A673 (cell line): Measurements from ENCODE around the gene EFHD2. TPM values are rescaled to one million over a fixed set of nuclear protein-coding genes. Genes with fewer than 3 reads are reported as not detected.

Experiments
- BruUV-seq: library from RNA; stranded (reverse); fragments of 400-500 nt; replicated peaks from 2 replicates; lab custom pipeline; 2021; lab: Mats Ljungman, UMichigan
- CTCF ChIA-PET: fragments of 300-600 bp; sonication (Branson Sonifier 250); formaldehyde crosslinking; loops from one replicate; lab custom pipeline; 2022; ENCODE audit warnings: antibody characterized with exemption; lab: Charles Lee
- POLR2A ChIA-PET: fragments of 300-600 bp; sonication (Branson Sonifier 250); formaldehyde crosslinking; loops from one replicate; lab custom pipeline; 2022; ENCODE audit warnings: antibody characterized with exemption; ENCODE audit not compliant: low non-redundant PET; lab: Charles Lee
- DNase-seq: peaks from one replicate; pipeline ENCODE4 v3.0.0-alpha.2; 2015; ENCODE audit warnings: low spot score
- H3K27ac ChIP-seq: fragments of 200-600 bp; sonication (generic); 2 replicates; pipeline ENCODE4 v1.5.1; 2016; ENCODE audit warnings: mixed run types, low read depth, mild to moderate bottlenecking, mixed read lengths, antibody characterized with exemption, low read length; ENCODE audit not compliant: poor library complexity, severe bottlenecking
- H3K27me3 ChIP-seq: fragments of 200-600 bp; sonication (generic); replicated peaks from 2 replicates; pipeline ENCODE4 v1.6.1; 2017; ENCODE audit warnings: mixed run types, low read depth, mild to moderate bottlenecking, mixed read lengths, antibody characterized with exemption, low read length; ENCODE audit not compliant: insufficient read depth, poor library complexity
- H3K36me3 ChIP-seq: fragments of 200-600 bp; sonication (generic); 2 replicates; pipeline ENCODE4 v1.6.1; 2016; ENCODE audit warnings: mixed run types, mild to moderate bottlenecking, mixed read lengths, antibody characterized with exemption, low read length; ENCODE audit not compliant: insufficient read depth, poor library complexity, severe bottlenecking
- H3K4me1 ChIP-seq: fragments of 200-600 bp; sonication (generic); 2 replicates; pipeline ENCODE4 v1.6.1; 2017; ENCODE audit warnings: mixed run types, mild to moderate bottlenecking, mixed read lengths, antibody characterized with exemption, low read length; ENCODE audit not compliant: insufficient read depth, poor library complexity, severe bottlenecking
- H3K4me3 ChIP-seq: fragments of 200-600 bp; sonication (generic); 2 replicates; pipeline ENCODE4 v1.5.1; 2016; ENCODE audit warnings: low read depth, mixed run types, mild to moderate bottlenecking, mixed read lengths, low read length; ENCODE audit not compliant: poor library complexity, severe bottlenecking
- H3K9me3 ChIP-seq: fragments of 200-600 bp; sonication (generic); 2 replicates; pipeline ENCODE4 v1.6.1; 2016; ENCODE audit warnings: mixed run types, low read depth, mild to moderate bottlenecking, mixed read lengths, antibody characterized with exemption, low read length; ENCODE audit not compliant: poor library complexity, severe bottlenecking
- EZH2 ChIP-seq: fragments of 200-600 bp; sonication (generic); IDR thresholded peaks from 2 replicates; pipeline ENCODE4 v1.6.1; 2017; ENCODE audit warnings: borderline replicate concordance, low read depth, mild to moderate bottlenecking, mixed read lengths, antibody characterized with exemption, low read length; ENCODE audit not compliant: poor library complexity, severe bottlenecking
- intact Hi-C: fragments of 100-400 bp; cut with micrococcal nuclease; formaldehyde crosslinking; loops from one replicate; pipeline ENCODE4 v1.10.0; 2022; ENCODE audit not compliant: unreplicated experiment
- total RNA-seq: library from RNA; stranded (reverse); gene quantifications from 2 replicates; pipeline ENCODE4 v1.2.3, GENCODE V29; 2021
- TF ChIP-seq, protein P1 (sequence below): fragments of 300-800, 200-600 bp; sonication (generic); conservative IDR thresholded peaks from 2 replicates; pipeline ENCODE4 v1.5.1; 2017; ENCODE audit warnings: low read depth, mild to moderate bottlenecking, antibody characterized with exemption, low read length, moderate library complexity, mixed read lengths

The EFHD2 gene
- total RNA-seq, 1 experiment from 2014 or later, result 32.5 TPM

DNA sequence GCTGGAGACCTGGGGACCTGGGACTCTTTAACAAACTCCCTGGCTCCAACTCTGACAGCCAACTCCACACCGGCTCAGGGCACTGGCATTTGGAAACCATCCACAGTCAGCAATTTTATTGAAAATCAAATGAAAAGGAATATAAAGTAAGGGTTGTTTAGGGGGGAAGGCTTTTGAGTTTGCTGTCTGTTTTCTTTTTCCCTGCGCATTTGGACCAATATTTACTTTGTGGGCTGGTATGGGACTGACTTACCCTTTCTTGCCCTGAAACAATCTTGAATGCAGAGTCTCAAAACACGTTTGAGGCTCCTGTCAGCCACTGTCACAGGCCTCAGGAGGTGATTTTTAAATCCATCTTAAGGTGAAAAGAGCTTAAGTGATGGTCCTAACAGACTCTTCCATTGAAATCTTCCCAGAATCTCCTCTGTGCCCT is 15.4 kb upstream of the EFHD2 start:
- no peaks in the 10 kb centered on the region for H3K36me3 ChIP-seq
- CTCF ChIA-PET, result no interaction called here
- H3K27me3 ChIP-seq, result no peaks in the 10 kb centered on the region
- H3K4me1 ChIP-seq, result no peaks in the 10 kb centered on the region
- BruUV-seq, result no TSS peak
- POLR2A ChIA-PET, result no interaction called here
- peaks cover under 1% of the 10 kb centered on the region for H3K9me3 ChIP-seq
- TF ChIP-seq, protein P1, sequence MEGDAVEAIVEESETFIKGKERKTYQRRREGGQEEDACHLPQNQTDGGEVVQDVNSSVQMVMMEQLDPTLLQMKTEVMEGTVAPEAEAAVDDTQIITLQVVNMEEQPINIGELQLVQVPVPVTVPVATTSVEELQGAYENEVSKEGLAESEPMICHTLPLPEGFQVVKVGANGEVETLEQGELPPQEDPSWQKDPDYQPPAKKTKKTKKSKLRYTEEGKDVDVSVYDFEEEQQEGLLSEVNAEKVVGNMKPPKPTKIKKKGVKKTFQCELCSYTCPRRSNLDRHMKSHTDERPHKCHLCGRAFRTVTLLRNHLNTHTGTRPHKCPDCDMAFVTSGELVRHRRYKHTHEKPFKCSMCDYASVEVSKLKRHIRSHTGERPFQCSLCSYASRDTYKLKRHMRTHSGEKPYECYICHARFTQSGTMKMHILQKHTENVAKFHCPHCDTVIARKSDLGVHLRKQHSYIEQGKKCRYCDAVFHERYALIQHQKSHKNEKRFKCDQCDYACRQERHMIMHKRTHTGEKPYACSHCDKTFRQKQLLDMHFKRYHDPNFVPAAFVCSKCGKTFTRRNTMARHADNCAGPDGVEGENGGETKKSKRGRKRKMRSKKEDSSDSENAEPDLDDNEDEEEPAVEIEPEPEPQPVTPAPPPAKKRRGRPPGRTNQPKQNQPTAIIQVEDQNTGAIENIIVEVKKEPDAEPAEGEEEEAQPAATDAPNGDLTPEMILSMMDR, result no peak
- TF ChIP-seq EZH2, result no peak
- intact Hi-C loops, result no loop called here
- DNase-seq, result no peak
- no peak overlapping the region for H3K27ac ChIP-seq
- H3K4me3 ChIP-seq, result no peak overlapping the region

DNA sequence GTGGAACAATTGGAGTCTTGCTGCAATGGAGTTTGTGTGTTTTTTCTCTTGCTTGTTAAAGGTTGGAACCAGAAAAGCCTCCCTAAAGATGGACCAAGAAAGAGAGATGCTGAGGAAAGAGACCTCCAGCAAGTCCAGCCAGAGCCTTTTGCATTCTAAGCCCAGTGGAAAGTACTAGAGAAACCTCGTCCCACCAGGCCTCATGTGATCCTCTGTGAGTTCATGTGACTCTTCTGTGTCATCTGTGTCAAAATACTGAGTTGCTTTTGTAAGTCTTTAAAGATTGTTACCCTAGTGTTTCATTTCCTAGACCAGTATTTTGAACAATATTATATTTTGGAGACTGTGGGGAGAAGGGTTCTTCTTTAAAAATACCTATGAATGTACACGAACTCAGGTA is 12.5 kb upstream of the EFHD2 start:
- TF ChIP-seq, protein P1, result no peak
- no peak for TF ChIP-seq EZH2
- Histone ChIP-seq H3K4me3 (no peak overlapping the region), H3K4me1 (no peaks in the 10 kb centered on the region), H3K36me3 (no peaks in the 10 kb centered on the region), H3K27ac (no peak overlapping the region), H3K27me3 (no peaks in the 10 kb centered on the region), H3K9me3 (peaks cover 8% of the 10 kb centered on the region)
- no peak for DNase-seq
- intact Hi-C loops, result no loop called here
- ChIA-PET POLR2A (no interaction called here), CTCF (no interaction called here)
- no TSS peak for BruUV-seq

DNA sequence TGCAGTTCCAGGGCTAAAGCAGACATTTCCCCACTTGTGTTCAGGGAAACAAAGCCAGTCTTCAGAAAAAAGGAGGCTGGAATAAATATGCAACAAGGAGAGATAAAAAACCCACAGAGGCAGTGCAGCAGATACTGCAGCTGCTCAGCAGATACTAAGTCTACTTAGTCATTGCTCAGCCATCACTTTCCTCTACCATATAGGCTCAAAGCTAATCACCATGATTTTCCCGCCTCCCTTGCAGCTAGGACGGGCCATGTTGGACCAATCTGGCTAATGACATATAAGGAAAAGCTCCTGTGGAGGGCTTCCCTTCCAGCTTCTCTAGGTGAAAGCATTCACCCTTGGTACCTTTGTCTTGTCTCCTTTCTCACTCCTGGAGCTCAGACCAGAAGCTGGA is 10.0 kb upstream of the EFHD2 start:
- Histone ChIP-seq H3K36me3 (no peaks in the 10 kb centered on the region), H3K4me3 (no peak overlapping the region), H3K9me3 (peaks cover 8% of the 10 kb centered on the region), H3K27ac (no peak overlapping the region), H3K27me3 (no peaks in the 10 kb centered on the region), H3K4me1 (no peaks in the 10 kb centered on the region)
- no peak for DNase-seq
- intact Hi-C loops, result no loop called here
- BruUV-seq, result no TSS peak
- TF ChIP-seq EZH2, result no peak
- TF ChIP-seq, protein P1, result no peak
- POLR2A ChIA-PET, result interaction anchor here (0.6 kb wide), 1 partner anchor 212 kb away, joined by 3 read pairs; no protein-coding TSS in a partner anchor
- CTCF ChIA-PET, result no interaction called here
